Endometrial microvascular endothelial cells (primary cell): ENCODE data around the gene DENND6A. TPM values are rescaled to one million over a fixed set of nuclear protein-coding genes. Genes with fewer than 3 reads are reported as not detected.
"Not testable (repeated sequence)": the region's sequence is repeated elsewhere in the genome, so short reads cannot be mapped to it uniquely, and the experiment has no call there.

ENCODE experiments used
- in situ Hi-C: cut with HindIII; loops from 2 replicates; pipeline ENCODE4 v1.10.0; 2017; ENCODE audit warnings: low sequenced_read_pairs, low pct_unique_long_range_greater_than_20kb; ENCODE audit errors: inconsistent ontology term
- total RNA-seq: library from RNA; depleted of rRNA; stranded (reverse); fragments of >200 nt; gene quantifications from one replicate; pipeline ENCODE4 v1.2.3, GENCODE V29; 2015; ENCODE audit errors: inconsistent ontology term

DENND6A gene, protein sequence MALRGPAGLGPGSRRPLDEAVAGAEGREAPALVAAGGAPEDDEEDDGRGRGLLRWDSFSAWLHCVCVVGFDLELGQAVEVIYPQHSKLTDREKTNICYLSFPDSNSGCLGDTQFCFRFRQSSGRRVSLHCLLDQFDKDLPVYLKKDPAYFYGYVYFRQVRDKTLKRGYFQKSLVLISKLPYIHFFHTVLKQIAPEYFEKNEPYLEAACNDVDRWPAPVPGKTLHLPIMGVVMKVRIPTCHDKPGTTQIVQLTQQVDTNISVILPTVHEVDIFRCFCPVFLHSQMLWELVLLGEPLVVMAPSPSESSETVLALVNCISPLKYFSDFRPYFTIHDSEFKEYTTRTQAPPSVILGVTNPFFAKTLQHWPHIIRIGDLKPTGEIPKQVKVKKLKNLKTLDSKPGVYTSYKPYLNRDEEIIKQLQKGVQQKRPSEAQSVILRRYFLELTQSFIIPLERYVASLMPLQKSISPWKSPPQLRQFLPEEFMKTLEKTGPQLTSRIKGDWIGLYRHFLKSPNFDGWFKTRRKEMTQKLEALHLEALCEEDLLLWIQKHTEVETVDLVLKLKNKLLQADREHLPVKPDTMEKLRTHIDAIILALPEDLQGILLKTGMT
- 17.5 TPM for total RNA-seq

DNA sequence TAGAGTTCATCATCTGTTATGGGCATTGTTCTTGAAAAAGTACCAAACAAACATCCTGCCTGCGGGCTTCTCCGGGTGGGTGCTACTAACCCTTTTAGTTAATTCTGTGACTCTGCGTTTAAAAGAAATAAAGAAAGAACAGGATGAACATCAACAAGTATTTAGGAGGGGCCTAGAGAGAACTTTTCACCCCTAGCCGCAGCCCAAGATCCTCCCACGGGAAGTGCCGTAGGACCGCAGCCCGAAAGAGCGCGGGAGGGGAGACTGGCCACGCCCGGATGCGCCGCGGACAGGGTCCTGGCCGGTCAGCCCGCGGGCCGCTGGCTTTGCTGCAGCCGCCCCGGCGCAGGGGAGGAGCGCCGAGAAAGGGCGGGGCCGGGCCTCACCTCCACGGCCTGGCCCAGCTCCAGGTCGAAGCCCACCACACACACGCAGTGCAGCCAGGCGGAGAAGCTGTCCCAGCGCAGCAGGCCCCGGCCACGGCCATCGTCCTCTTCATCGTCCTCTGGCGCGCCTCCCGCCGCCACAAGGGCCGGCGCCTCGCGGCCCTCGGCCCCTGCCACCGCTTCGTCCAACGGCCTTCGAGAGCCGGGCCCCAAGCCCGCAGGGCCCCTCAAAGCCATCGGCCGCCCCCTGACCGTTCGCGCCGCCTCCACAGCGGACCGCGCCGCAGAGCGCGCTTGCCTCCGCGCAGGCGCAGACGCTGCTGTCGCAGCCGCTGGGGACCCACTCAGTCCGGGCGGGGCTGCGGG, at the start of gene DENND6A:
DENND6A (minus strand) TSS at position 682 of the 752 bp plus-strand sequence; CDS start at position 623, 59 bp downstream.
- in situ Hi-C loops = no loop called here

DNA sequence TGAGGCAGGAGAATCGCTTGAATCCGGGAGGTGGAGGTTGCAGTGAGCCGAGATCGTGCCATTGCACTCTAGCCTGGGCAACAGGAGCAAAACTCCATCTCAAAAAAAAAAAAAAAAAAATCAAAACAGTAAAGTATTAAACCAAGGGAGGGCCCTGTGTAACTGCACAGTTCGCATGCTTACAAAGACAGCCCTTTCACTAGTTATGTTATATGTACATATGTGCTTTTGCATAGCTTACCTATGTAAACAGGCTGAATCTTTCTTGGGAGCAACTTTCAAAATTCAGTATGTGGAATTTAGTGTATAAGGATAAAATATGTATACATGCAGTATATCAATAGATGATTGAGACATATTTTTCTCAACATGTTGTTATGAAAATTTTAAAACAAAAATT, 47.1 kb upstream of the DENND6A start:
- in situ Hi-C loops = no loop called here

DNA sequence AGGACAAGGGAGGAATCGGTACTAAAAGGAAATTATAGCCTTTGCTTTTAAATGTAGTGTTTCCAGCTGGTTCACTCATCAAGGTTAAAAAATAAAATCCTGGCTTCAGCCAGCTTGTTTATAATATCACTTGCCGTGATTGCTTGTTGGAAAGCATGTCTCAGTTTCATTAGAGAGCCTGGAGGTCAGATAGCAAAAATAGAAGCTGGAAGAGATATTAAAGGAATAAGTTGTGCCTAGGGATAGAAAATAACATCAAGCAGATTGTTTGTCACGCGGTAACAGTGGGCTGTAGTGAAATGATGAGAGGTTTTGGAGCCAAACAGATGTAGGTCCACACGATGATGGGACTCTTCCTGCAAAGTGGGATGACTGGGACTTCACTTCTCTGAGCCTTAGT, 45.5 kb upstream of the DENND6A start:
- in situ Hi-C loops = no loop called here

DNA sequence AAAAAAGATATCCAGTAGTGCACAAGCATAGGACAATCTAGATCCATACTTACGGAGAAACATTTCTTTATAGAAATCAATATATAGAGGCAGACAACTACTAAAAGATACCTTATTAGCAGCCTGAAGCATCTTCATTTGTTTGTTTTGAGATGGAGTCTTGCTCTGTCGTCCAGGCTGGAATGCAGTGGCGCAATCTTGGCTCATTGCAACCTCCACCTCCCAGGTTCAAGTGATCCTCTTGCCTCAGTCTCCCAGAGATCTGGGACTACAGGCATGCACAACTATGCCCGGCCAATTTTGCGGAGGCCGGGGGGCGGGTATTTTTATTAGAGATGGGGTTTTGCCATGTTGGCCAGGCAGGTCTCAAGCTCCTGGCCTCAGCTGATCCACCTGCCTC, 45.0 kb upstream of the DENND6A start:
- in situ Hi-C loops = no loop called here

DNA sequence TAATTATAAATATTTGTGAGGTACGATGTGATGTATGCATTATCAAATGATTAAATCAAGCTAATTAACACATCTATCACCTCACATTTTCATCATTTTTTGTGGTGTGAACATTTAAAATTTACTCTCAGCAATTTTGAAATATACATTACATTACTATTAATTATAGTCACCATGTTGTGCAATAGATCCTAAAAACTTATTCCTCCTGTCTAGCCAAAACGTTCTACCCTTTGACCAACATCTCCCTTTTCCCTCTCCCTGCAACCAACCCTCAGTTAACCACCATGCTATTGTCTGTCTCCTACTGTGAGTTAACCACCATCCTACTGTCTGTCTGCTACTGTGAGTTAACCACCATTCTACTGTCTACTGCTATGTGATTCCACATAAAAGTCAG, 42.5 kb upstream of the DENND6A start:
- in situ Hi-C loops = no loop called here

DNA sequence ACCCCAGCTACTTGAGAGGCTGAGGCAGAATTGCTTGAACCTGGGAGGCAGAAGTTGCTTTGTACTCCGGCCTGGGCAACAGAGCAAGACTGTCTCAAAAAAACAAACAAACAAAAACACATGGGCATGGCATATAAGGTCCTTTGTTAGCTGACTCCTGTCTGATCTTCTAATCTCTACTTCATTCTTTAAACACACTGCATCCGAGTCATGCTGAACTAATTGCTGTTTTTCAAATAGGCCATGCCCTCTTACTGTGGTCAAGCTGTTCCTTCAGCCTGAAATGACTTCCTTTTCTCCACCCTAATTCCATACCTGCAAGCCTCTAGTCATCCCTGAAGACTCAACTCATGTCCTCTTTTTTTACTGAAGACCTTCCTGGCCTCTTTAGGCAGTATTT, 40.9 kb upstream of the DENND6A start:
- in situ Hi-C loops = no loop called here

DNA sequence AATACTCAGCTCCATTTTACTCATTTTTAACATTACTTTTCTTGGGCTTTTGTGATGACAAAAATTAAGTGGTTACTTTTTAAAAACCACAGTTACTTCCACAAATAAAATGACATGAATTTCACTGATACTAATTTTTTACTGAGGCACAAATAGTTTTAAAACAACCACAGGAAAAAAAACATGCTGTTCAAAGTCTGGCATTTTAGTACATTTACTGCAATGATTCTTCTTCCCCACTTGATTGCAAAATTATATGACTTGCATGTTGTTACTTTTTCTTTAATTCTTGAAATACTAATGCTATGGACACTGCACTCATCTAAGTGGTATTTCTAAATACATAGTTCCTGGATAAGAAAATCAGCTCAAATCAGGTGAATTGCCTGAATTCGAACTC, 38.4 kb upstream of the DENND6A start:
- in situ Hi-C loops = no loop called here

DNA sequence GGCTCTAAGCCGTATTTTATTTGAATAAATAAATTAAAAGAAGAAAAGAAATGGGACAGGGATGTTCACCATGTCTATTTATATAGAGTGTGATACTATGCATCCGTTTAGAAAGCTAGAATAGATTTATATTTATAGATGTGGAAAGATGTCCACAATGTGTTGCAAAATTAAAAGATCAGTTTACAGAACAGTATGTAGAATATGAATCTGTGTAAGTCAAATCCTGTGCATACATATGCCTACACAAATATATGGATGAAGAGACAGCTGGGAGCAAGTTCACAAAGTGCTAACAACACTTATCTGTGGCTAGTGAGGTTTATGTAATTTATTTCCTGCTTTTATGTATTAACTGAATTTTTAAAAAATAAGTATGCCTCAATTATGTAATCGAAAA, 37.8 kb upstream of the DENND6A start:
- in situ Hi-C loops = no loop called here

DNA sequence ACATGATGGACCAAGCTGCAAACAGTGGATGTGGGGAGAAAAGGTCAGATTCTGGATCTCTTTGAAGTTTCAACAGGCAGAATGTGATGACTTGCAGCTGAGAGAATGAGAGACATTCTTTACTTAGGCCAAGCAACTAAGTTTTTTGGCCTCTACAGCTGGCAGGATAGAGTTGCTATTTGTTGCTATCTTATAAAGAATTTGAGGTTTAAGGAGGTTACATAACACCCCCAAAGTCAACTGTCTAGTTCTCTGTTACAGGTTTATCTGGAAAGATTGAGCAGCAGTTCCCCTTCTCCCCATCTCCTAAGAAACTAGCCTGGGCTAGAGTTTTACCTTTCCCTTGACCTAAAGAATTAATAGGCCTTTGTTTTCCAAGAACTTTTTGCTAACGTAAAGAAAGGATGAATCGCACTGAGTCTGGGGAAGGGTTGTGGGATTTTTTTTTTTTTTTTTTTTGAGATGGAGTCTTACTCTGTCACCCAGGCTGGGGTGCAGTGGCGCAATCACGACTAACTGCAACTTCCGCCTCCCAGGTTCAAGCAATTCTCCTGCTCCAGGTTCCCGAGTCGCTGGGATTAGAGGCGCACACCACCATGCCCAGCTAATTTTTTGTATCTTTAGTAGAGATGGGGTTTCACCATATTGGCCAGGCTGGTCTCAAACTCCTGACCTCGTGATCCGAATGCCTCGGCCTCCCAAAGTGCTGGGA, 36.6 kb upstream of the DENND6A start:
- in situ Hi-C loops = no loop called here

DNA sequence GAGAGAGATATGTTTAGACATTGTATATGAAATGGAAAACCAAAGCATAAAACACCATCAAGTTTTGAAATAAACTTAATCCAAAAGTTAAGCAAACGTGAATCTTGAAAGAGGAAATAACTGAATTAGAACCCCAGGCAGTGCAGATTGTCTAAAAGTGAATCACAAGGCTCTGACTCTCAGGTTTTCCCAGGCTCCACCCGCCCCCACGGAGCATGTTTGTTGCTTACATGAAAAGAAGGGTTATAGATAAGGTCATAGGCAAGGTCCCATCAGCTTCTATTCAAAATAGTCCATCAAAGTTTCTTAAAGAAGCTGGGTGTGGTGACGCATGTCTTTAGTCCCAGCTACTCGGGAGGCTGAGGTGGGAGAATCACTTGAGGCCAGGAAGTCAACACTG, 34.2 kb upstream of the DENND6A start:
- in situ Hi-C loops = no loop called here

DNA sequence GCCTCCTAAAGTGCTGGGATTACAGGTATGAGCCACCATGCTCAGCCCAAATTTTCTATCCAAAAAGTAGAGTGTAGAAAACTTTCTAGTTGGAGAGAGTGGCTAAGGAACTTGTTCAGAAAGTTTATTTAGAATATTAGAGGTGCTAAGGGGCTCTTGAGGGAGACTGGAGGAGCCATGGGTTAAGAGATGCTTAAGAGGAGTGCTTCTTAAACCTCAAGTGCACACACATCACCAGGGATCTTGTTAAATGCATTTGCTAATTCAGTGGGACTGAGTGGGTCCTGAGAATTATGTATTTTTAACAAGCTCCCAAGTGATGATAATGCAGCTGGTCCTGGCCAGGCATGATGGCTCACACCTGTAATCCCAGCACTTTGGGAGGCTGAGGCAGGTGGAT, 33.5 kb upstream of the DENND6A start:
- in situ Hi-C loops = no loop called here

DNA sequence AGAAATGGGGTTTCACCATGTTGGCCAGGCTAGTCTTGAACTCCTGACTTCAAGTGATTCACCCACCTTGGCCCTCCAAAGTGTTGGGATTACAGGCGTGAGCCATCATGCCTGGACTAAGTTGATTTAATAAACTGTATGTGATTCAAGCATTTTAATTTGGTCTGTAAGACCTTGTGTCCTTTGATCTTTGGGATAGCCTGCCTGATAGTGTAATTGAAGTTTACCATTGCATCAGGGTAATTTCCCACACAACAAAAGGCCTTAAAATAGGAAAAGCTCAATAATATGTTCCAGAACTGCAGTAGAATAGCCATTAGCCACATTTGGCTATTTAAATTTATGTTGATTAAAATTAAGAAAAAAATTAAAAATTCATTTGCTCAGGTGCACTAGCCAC, 25.2 kb upstream of the DENND6A start:
- in situ Hi-C loops = no loop called here

DNA sequence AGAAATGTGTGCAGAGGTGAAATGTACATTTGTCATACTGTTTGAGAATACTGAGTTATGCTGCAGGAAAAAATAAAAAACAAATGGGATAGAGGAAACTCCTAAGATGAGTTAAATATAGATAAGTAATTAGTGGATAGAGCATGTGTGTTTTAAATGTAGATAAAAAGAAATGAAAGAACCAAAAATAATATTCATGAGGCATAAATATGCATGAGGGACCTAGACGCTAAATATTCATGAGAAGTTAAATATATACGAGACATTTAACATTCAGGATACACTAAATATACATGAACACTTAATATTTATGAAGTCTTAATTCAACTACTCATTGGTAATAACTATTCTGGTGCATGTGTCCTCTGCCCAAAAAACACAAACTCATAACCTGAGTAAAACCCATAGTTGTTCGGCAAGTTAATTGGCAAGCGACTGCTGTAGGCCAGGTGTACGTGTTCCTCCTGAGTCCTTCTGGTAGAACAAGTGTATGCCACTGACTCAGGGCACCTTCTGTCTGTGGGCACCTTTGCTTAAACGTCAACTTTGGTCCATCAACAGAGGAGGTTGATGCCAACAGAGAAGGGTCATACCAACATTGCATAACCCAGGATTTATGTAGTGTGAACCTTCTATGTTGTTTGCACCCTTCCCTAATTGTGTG, 24.5 kb upstream of the DENND6A start:
- in situ Hi-C loops = no loop called here

DNA sequence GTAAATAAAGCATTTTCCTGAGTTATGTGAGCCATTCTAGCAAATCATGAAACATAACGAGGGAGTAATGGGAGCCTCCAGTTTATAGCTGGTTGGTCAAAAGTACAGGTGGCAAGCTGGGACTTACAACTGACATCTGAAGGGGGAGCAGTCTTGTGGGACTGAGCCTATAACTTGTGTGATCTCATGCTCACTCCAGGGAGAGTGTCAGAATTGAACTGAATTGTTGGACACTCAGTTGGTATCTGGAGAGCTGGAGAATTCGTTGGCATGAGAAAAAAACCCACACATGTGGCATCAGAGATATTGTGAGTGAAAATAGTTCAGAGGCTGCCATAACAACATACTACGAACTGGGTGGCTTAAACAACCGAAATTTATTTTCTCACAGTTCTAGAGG, 22.8 kb upstream of the DENND6A start:
- in situ Hi-C loops = no loop called here

DNA sequence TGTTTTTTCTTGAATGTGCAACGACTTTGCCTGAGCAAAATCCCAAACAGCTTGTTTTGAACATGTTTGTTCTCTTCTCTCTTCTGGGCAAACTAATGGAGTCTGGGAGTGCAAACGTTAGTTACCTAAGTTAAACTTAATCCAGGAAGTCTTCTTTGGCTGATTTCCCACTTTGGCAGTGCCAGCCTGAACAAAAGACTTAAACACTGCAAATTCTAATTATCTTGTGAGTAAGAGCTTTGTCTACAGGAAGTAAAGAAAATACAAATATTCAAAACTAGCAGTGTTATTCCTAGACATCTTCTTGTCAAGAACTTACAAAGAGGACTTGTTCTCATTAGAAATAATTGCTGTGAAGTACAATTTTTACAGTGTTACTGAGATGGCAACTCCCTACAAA, 16.7 kb upstream of the DENND6A start:
- in situ Hi-C loops = no loop called here

DNA sequence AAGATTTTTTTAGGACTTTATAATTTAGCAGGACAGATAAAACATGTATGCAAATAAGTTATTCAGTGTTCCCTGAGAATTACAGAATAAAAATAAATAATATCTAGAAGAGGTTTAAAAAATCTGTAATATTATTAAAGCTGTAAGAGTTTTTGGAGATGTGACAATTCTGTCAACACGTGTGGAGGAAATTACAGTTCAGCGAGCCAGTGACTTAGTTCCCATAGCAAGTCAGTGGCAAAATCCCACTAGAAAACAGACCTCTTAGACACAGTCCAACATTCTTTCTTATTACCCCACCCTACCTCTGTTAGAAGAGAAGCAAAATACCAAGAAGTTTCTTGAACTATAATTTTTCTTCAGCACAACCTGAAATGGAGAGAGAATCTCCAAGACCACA, 16.2 kb upstream of the DENND6A start:
- in situ Hi-C loops = no loop called here

DNA sequence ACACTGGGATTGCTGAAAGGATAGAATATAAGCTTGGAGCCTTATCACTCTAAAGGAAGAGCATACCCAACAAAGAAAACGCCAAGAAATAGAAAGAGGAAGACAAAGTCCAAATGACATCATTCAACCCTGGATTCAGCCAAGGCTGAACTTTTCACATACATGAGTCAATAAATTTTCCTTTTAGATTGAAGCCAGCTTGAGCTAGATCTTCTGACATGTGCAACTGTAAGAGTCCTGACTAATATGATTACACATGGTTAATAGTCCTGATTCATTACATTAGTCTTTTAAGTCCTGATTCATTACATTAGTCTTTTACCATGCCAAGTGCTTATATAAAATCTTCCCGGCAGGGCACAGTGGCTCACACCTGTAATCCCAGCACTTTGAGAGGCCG, 13.6 kb upstream of the DENND6A start:
- in situ Hi-C loops = no loop called here

DNA sequence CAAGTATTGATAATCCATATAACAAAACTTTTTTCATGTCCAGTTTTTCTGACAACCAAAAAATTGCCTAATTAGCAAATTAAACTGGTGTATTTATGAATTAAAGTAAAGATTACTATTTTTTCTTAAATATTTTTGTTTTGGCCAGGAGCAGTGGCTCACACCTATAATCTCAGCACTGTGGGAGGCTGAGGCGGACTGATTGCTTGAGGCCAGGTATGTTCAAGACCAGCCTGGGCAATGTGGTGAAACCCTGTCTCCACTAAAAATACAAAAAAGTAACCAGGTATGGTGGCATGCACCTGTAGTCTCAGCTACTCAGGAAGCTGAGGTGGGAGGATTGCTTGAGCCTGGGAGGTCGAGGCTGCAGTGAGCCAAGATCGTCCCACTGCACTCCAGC, 12.5 kb upstream of the DENND6A start:
- in situ Hi-C loops = not testable (repeated sequence)

DNA sequence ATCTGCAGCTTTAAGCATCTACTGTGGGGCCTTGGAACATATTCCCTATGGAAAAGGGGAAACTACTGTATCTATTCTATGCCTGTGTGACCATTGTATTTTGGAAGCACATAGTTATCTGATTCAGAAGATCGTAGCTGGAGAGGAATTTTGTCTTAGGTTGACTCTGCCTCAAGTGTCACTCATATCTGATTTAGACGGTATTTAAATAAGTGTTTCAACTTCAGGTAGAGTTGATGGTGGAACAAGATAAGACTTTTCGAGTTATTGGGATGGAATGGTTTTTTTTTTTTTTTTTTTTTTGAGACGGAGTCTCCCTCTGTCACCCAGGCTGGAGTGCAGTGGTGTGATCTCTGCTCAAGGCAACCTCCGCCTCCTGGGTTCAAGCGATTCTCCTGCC, 8.9 kb upstream of the DENND6A start:
- in situ Hi-C loops = no loop called here
